HG03575 (cell line): ENCODE data around the gene ST7L.
"Not testable (repeated sequence)": the region's sequence is repeated elsewhere in the genome, so short reads cannot be mapped to it uniquely, and the experiment has no call there.

ENCODE experiments used
- ATAC-seq: cut with Tn5 transposase; IDR thresholded peaks from one replicate; pipeline ENCODE4 v1.9.1; 2021; ENCODE audit not compliant: unreplicated experiment, insufficient number of reproducible peaks, low FRiP score; ENCODE audit errors: extremely low read depth

ST7L gene

GRCh38 chr1:112506306-112506705, 112.6 kb downstream of the ST7L start:
- no peak for ATAC-seq

- ATAC-seq: no peak
Observed at GRCh38 chr1:112505878-112506277, 113.1 kb downstream of the ST7L start.

DNA sequence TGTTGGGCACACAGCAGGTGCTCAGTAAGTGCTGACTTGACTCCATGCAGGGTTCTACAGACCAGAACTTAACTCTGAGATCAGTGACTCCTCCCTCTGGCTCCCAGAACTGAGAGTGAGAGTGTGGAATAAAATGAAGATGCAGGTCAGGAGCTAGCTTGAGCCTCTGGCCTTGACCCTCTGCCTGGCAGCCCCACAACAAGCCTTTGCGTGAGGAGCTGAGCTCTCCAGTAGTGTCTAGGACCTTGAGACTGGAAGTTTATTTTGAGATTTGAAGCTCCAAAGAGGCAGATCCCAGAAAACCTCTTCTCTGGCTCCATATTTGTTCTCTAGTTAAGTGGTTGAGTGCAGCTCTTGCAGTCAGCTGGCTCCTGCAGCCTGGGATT, 113.5 kb downstream of the ST7L start:
- ATAC-seq: no peak

- ATAC-seq: no peak
Observed at GRCh38 chr1:112504661-112505399, 114.1 kb downstream of the ST7L start.

DNA sequence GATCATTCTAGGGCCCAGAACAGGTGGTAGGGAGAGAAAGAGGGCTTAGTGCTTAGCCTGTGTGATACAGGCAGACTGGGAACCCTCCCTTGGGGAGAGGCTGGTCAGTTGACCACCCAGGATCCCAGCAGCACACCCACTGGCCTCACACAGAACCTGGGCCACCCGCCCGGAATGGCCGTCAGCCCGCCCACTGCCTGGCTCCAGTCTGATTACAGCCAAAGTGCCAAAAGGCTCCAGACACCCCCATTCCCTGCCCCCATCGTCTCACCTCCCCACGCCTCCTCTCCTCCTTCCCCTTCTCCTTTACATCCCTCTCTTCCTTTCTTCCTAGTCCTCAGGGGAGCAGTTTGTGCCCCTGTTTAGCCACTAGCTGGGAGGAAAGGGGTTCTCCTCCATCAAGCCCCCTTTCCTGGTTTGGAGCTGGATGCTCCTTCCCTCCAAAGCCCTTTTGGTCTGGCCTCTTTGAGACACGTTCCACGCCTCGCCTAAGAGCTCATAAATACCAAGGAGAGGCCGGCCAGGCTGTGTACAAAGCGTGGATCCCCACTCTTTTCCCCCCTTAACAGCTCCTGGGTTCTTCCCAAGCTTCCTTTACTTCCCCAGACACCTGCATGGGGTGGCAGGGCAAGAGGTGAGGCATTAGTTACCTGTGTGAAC, 114.8 kb downstream of the ST7L start:
- no peak for ATAC-seq

DNA sequence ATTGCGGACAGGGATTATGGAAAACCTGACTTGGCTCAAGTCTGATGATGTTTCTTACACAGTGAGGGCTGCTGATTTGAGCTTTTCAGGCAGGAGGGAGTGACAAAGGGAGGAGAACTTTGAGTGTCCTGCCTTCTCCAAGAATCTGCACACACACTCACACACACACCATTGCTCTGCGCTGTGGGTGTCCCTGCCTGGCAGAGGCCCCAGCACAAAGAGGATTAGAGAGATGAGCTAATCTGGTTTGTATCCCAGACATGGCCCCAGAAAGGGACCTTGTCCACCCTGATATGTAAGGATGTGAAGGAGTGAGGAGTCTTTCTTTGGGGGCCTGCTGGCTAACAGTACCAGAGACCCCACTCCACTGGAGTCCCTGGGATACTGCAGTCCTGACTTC, 116.1 kb downstream of the ST7L start:
- ATAC-seq: no peak

GRCh38 chr1:112501810-112502641, 116.9 kb downstream of the ST7L start:
- ATAC-seq: no peak

GRCh38 chr1:112496290-112496689, 122.7 kb downstream of the ST7L start:
- ATAC-seq: no peak

- no peak for ATAC-seq
Observed at GRCh38 chr1:112493351-112493750, 125.6 kb downstream of the ST7L start.

- ATAC-seq: no peak
Observed at GRCh38 chr1:112492076-112492475, 126.9 kb downstream of the ST7L start.

GRCh38 chr1:112488141-112488540, 130.8 kb downstream of the ST7L start:
- no peak for ATAC-seq

DNA sequence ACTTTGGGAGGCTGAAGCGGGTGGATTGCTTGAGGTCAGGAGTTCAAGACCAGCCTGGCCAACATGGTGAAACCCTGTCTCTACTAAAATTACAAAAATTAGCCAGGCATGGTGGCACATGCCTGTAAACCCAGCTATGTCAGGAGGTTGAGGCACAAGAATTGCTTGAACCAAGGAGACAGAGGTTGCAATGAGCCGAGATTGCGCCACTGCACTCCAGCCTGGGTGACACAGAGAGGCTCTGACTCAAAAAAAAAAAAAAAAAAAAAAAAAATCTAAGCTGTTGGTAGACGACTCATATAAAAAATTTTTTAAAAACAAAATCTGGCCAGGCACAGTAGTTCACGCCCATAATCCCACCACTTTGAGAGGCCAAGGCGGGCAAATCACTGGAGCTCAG, 131.3 kb downstream of the ST7L start:
- ATAC-seq: not testable (repeated sequence)

- not testable (repeated sequence) for ATAC-seq
Observed at GRCh38 chr1:112486063-112486462, 132.9 kb downstream of the ST7L start.

DNA sequence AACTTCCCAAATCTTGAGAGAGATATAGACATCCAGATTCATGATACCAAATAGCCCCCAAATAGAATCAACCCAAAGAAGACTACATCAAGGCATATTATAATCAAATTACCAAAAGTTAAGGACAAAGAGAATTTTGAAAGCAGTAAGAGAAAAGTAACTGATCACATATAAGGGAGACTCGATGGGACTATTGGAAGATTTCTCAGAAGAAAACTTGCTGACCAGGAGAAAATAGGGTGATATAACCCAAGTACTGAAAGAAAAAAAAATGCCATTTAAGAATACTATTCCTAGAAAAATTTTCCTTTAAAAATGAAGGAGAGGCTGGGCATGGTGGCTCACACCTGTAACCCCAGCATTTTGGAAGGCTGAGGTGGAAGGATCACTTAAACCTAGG, 140.6 kb downstream of the ST7L start:
- no peak for ATAC-seq

GRCh38 chr1:112477550-112477949, 141.4 kb downstream of the ST7L start:
- no peak for ATAC-seq
